Jurkat, Clone E6-1 (cell line): ENCODE data around the gene TCHHL1.
A peak's percentile ranks its signal among the peaks of the same experiment; 100 is the strongest.
"Not testable (repeated sequence)": the region's sequence is repeated elsewhere in the genome, so short reads cannot be mapped to it uniquely, and the experiment has no call there.

Experiments used
- DNase-seq: peaks from one replicate; pipeline ENCODE4 v3.0.0-alpha.2; 2011; ENCODE audit warnings: low read depth, low spot score
- H3K4me3 ChIP-seq: 2 replicates; pipeline ENCODE4 v1.5.1; 2011; ENCODE audit warnings: mild to moderate bottlenecking, low read length, control low read depth, moderate library complexity

Gene TCHHL1

GRCh38 chr1:152104854-152105253 lies 16.0 kb upstream of the TCHHL1 start:
- DNase-seq: no peak
- no peak overlapping the region for H3K4me3 ChIP-seq

DNA sequence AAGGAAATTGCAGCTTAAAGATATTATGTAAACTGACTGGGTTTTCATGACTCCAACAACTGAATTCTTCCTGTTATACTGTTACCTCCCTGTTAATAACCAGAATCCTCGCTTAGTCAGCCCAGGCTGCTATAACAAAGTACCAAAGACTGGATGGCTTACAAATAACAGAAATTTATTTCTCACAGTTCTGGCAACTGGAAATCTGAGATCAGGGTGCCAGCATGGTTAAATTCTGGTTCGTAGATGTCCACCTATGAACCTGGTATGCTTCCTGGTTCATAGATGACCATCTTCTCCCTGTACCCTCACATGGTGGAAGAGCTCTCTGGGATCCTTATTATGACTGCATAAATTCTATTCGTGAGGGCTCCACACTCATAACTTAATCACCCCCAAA lies 8.1 kb upstream of the TCHHL1 start:
- no peak overlapping the region for H3K4me3 ChIP-seq
- no peak for DNase-seq

DNA sequence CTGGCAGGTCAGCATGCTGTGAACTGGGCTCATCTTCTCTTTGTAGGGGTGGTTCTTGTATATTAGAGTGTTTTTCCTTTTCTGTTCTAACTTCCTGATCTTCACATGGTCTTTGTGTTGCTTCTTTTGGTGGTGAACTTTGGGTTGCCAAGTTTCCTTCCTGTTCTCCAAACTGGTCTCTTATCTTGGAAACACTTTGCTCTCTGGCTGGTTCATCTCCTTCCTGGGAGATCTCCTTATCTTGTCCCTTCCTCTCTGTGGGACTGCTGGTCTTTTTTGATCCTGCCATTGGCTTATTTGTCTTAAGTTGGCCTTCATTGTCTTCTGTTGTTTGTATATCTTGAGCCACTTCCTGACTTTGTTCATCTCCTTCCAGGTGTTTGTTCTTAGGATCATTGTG lies 2.1 kb downstream of the TCHHL1 start:
- no peak for DNase-seq

GRCh38 chr1:152084853-152085252 lies 4.0 kb downstream of the TCHHL1 start:
- no peak overlapping the region for H3K4me3 ChIP-seq
- DNase-seq: no peak

More for the DNA sequence above, 2.1 kb downstream of the TCHHL1 start:
- no peak overlapping the region for H3K4me3 ChIP-seq

DNA sequence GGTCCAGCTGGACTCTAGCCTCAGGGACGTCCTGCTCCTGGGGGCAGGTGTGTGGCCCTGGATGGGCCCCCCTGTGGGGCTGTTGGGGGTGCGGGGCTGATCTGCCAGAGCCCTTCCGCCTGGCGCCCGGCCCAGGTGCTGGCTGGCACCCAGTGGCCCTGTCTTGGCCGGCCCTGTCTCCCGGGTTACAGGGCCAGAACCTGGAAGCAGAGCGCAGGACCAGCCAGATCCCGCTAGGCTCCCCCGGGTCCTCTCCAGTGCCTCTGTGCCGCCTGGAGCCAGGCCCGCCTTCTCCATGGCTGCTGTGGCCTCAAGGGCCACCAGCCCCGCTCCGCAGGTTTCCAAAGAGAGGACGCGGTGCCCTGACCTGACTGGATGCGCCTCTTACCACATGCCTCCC lies 7.8 kb downstream of the TCHHL1 start:
- H3K4me3 ChIP-seq, DNase-seq: not testable (repeated sequence)

DNA sequence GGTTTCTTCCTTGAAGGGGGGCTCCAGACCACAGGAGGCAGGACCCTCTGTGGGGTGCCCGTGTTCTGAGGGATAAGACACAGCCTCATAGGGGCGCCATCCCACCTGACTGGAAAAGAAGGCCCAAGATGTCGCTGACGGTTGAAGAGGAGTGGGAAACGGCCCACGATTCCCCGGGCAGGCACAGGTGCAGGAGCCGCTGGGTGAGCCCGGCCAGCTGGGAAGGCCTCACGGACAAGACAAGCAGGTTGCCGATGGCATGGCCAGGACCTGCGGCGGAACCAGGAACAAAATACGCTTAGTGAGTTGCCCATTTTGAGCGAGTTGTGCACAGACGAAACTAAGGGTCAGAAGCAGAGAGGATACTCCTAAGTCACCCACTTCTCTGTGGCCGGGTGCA lies 8.4 kb downstream of the TCHHL1 start:
- H3K4me3 ChIP-seq, DNase-seq: not testable (repeated sequence)

- no peak for DNase-seq
- no peak overlapping the region for H3K4me3 ChIP-seq
These were observed 9.9 kb downstream of the TCHHL1 start for GRCh38 chr1:152078831-152079441.

GRCh38 chr1:152072311-152072710 lies 16.6 kb downstream of the TCHHL1 start:
- no peak for DNase-seq
- no peak overlapping the region for H3K4me3 ChIP-seq

DNA sequence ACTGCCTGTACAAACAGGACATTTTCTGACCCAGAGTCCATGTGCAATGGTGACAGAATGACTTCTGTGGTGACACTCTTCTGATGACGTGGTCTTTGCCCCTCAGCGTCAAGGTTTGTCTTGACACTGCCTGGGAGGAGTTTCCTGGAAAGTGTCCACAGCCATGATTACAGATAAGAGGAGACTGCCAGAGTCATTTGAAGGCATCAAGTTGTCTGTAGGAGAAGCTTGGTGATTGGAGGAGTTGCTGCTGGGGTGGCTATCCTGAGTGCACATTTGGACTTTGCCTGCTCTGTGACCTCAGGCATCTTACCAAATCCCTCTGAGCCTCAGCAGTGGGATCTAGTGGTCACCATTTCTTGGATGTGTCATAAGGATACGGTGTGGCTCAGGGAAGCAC lies 17.7 kb downstream of the TCHHL1 start:
- DNase-seq: no peak
- H3K4me3 ChIP-seq: no peak overlapping the region

DNA sequence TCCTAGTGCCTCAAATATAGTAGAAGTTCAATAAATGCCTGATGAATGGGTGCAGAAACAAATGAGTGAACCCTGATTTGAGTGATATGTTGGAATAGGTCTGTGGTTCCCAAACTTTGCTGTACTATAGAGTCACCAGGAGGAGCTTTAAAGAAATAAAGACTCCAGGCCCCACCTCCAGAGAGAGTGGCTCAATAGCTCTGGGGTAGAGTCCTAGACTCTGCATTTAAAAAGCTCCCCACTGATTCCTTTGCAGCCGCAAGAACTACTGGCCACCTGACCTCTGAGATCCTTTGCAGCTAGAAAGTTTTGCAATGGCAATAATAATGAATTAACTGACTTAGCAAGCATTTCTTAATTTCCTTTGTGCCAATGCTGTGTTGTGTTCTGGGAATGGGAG lies 20.9 kb downstream of the TCHHL1 start:
- DNase-seq: no peak
- H3K4me3 ChIP-seq: no peak overlapping the region

- no peak overlapping the region for H3K4me3 ChIP-seq
- no peak for DNase-seq
These were observed 21.7 kb downstream of the TCHHL1 start for GRCh38 chr1:152067150-152067549.

DNA sequence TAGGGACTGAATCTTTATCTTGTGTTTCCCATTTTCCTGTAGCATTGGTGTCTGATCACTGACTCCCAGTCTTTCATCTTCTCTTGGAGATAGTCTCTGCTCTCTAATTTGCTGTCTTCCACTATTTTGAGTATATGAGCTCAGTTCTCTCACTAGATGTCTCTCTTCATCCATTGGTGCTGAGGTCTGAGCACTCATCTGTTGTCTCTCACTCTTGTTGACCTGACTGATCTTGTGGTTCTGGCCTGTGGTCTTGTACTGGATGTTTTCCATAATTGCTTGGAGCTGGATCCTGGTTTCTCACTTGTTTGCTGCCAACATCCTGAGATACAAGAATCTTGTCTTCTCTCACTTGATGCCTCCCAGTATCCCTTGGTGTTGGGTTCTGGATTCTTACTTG lies 26.9 kb downstream of the TCHHL1 start:
- no peak for DNase-seq

GRCh38 chr1:152053375-152053774 lies 35.5 kb downstream of the TCHHL1 start:
- no peak for DNase-seq
- no peak overlapping the region for H3K4me3 ChIP-seq

More for the DNA sequence above, 26.9 kb downstream of the TCHHL1 start:
- no peak overlapping the region for H3K4me3 ChIP-seq

GRCh38 chr1:152052606-152053005 lies 36.3 kb downstream of the TCHHL1 start:
- H3K4me3 ChIP-seq: no peak overlapping the region
- peak; percentile 54 for DNase-seq

DNA sequence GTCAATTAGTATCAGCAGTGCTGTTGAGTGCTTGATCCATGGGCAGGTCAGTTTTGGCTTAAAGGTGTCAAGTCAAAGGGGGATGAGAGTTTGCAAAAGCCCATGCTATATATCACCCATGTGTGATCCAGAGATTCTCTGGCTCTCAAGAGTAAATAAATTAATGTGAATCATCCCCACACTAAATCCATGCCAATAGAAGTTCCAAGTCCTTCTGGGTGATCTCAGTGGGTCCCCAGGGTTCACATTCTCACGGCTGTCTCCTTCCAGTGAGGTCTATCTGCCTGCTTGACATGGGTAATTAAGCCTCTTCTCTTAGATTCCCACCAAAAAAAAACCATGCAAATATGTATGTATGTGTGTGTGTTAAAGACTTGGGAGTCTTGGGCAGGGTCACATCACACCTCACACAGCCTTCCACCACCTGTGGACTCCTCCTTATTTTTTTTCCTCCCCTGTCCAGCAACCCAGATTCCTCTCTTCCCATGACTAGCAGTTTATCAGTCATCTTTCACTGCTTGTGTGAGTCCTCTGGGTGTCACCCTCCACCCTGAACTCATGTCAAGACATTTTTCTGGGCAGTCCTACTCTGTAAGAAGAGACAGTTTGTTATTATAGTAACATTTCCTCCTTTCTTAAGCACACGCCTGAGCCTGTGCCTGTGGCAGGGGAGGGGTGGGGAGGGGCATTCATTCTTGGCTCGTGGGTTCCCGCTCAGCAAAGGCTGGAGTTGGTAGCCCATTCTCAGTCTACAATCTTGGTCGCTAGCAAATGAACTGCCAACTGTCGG lies 37.8 kb downstream of the TCHHL1 start:
- no peak for DNase-seq
- H3K4me3 ChIP-seq: no peak overlapping the region

DNA sequence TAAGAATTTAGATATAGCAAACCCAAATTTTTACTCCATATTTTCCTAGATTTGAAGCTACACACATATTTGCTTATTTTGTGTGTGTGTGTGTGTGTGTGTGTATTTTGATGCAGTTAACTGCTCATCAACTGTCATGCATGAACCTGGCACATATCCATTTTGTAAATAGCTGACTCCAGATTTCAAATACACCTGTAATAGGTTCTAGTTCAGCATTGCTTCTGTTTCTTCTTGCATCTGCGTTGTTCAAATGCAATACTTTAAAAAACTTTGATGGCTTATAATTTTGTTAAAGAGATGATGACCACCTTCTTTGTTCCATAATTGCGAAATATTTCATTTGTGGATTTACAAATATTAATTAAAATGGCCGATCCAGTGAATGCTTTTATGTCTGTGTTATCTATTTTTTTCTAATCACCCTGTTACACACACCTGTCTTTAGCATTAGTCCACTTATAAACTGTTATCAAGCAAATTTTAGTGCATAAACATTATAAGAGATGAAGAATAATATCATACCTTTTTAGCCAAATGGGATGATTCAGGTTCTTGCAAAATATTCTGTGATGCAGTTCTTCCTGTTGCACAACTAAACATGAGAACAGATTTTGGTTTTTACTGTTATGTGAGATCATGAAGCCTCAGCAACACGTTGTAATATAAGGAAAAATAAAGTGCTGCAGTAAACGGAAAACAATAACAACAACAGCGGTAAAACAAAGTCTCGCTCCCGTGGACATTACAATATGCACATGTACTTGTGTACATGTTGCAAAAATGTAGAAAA lies 39.4 kb downstream of the TCHHL1 start:
- H3K4me3 ChIP-seq: no peak overlapping the region
- no peak for DNase-seq

DNA sequence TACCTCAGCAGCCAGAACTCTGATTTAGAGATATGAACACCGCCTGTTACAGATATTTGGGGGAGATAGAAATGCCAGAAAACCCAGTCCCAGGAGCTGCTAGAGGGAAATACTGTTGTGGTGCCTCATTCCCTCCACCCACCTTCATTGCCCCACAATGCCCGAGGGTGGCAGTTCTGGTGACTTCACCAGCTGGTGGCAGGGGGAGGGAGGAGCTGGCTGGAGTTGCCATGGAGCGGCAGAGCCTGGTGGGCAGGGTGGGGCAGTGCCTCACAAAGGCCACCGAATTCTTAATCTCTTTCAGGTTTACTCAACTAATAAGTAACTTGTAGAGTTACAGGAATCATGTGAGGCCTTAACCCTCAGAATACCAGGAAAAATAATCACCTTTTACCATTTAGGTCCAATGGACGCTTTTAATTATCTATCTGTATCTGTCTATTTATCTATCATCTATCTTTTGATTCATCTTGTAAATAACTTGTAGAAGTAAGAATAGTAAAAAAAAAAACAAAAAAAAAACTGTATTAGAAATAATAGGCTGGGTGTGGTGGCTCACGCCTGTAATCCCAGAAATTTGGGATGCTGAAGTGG lies 40.4 kb downstream of the TCHHL1 start:
- DNase-seq: peak; percentile 20
- peak overlapping the region; percentile 40; the same call in 1 of the 2 replicates for H3K4me3 ChIP-seq

DNA sequence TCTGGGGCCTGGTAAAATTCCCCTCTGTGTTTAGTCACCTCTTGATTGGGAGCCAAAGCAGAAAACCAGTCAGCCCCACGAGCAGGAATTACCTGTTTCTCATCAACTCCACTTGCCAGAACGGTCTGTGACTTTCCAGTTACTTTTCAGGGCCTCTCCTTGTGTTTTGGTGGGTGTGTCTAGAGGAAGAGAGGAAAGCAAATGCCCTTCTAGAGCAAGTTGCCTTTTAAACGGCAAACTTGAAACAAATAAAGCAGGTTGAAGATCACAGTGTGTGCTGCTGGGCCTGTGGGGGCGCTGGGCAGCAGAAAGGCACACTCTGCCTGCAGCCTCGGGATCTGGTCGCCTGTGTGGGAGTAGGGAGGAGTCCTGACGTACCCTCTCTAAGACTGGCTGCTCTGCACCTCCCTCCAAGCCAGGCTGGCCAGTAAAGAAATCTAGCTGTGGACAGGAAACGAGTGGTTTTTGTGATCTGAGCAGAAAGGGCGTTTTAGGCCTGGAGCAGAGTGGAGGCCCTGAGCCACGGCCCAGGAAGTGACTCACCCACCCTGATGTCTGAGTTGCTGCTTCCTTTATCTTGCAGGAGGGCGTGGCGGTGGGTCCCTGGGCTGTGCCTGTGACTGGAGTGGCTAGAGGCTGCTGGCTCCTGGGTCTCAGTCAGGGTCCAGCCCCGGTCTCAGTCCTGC lies 41.0 kb downstream of the TCHHL1 start:
- peak overlapping the region; percentile 40 for H3K4me3 ChIP-seq
- DNase-seq: peak; percentile 77

- H3K4me3 ChIP-seq: no peak overlapping the region
- DNase-seq: no peak
These were observed 41.5 kb downstream of the TCHHL1 start for GRCh38 chr1:152047413-152047729.
